Stimulated activated CD4-positive, alpha-beta T cell treated with anti-CD3 and anti-CD28 coated beads, Interleukin-12 subunit alpha, Interleukin-12 subunit beta, amount 100 ng/mL, for 48 hours (primary cell): ENCODE data around the gene PHC2.

ENCODE experiments used
- DNase-seq, 3 donors: peaks; one replicate each; pipeline ENCODE4 v3.0.0-alpha.2; 2020; ENCODE audit warnings: low read depth in 2 of 3, low spot score in 1 of 3

Gene PHC2

DNA sequence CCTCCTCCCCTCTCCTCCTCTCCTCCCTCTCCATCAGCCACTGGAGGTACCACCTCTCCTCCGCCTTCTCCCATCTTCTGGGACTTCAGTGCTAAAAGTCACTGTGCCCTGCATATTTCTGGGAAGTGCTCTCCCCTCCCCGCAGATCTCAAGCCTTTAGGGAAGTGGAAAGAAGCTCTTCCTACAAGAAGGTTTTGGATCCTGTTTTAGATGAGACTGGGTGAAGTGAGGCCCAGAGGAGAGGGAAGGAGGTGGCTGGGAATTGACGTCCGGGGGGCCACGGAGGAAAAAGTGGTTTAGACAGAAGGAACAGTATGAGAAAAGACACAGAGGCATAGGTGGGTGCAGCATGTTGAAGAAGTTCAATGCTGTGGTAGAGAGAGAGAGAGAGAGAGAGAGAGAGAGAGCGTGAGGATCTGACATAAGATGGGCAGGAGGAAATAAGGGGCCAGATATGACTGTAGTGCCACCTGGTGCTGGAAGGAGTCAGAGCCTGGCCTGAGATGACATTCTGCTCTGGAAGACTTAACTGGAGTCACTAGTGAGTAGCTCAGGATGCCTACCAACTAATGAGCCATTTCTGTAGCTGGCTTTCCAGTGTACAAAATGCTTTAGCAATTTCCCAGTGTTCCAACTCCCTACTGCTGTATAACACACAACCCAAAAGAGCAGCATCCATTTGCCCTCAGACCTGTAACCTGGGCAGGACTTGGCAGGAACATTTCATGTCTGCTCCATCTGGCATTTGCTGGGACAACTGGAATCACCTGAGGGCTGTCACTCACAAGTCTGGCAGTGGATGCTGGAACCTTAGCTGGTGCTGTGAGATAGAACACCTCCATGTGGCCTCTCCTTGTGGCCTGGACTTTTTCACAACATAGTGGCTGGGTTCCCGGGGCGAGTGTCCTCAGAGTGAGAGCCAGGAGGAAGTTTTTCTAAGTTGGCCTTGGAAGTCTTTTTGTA, 24.9 kb upstream of the PHC2 start:
- no peak for DNase-seq

- DNase-seq: no peak
These were observed 23.9 kb upstream of the PHC2 start for GRCh38 chr1:33454646-33455282.

GRCh38 chr1:33446590-33446989, 15.7 kb upstream of the PHC2 start:
- DNase-seq: no peak

DNA sequence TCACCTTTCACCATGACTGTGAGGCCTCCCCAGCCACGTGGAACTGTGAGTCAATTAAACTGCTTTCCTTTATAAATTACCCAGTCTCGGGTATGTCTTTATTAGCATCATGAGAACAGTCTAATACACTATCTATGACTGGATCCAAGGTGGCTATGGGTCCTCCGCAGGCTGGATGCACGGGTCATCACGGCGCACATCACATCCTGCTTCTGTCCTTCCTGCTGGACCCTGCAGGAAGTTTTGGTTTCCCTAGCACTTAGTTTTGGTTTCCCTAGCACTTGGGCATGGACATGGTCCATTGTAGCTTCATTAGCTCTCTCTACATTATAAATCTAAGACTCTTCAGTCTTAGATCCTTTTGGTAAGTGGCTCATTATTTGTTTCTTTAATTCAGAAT, 14.2 kb upstream of the PHC2 start:
- DNase-seq: no peak

DNA sequence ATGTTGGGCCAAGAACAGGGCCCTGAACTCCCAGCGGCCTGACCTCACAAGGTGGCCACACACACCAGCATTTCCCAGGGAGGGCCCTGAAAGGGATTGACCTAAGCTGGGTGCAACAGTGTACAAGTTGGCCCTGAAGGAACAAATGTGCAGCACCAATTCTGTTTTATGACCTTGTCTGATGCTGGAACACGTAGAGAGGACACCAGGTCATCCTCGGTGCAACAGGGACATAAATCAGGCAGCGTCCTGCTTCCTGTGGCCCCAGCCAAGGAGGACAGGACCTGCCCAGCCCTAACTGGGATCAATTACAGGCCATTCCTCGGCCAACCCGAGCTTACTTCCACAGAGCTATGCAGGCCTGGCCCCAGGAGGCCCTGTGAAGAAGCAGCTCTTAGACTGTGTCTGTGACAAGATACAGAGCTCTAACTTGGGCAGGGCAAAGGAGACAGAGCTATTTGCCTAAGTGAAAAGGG, 12.8 kb upstream of the PHC2 start:
- no peak for DNase-seq

DNA sequence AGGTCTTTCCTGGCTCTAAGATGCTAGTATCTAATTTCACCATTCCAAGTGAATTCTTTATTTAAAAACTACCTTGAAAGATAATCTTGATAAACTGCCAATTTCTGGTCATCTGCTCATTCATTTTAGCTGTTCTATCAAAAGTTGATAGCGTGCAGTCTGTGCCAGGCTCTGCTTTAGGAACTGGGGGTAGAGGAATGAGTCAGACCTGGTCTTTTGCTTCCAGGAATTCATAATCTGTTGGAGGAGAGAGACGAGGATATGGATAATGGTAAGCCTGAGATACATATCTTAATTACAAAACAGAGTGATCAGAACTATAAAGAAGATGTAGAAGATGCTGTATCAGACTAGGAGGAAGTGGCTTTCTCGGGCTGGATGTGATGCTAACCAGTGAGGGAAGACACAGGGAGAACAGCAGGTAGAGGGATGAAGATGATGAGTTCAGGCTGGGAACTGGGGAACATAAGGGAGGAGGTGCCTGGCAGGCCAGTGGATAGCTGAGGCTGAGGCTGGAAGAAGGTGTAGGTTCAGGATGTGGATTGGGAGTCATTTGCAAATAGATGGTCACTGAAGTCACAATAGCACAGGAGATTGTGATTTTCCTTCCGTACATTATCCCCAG, 12.3 kb upstream of the PHC2 start:
- DNase-seq: no peak

GRCh38 chr1:33442141-33442540, 11.2 kb upstream of the PHC2 start:
- no peak for DNase-seq

- DNase-seq: no peak
These were observed 10.3 kb upstream of the PHC2 start for GRCh38 chr1:33441088-33441745.

GRCh38 chr1:33439662-33440061, 8.8 kb upstream of the PHC2 start:
- DNase-seq: no peak

- DNase-seq: no peak
These were observed 7.7 kb upstream of the PHC2 start for GRCh38 chr1:33438364-33439160.

DNA sequence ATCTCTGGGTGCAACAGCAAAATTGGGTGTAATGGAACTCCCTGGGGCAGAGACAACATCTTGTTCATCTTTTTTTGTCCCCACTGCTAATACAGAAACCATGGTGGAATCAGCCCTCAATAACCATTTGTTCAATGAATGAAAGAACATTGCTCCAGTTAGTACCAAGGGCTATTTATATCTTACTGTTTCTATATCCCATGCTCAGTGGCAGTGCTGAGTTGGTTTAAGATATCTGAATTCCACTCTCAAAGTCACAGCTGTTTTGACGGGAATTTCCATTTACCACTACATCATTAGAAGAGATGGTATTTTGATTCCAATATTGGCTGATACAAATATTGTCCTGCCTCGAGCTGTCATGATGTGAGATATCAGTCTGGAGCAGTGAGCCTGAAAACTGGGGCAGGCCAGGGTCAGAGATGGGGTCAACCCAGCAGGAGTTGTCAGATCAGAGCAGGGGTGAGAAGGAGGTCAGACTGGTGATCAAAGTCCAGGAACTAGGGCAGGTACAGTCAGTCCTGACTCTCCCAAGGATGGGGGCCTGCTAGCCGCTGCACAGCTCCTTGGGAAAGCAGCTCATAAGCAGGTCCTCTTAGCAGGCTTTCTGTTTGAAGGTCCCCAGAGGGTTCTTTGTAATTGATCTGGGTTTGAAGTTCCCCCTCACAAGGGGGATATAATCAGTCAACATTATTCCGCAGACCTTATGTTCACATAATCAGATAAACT, 5.8 kb upstream of the PHC2 start:
- no peak for DNase-seq

- DNase-seq: no peak
These were observed 4.4 kb upstream of the PHC2 start for GRCh38 chr1:33435096-33435820.

DNA sequence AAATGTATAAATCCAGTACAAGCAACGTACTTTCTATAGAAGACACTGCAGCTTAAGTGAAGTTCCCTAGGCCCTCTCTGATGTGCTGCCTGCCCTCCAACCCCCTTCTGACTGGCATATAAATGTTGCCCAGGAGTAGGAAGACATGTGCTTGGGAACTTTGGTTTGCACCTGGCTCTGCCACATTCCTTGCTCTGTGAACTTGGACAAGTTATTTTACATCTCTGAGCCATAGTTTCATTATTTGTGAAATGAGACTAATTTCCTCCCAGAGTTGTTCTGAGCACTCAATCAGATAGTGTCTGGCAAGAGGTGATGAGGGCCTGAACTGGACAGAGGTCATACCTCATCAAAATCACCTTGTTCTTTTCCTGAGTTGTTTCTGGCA, 3.5 kb upstream of the PHC2 start:
- DNase-seq: no peak

DNA sequence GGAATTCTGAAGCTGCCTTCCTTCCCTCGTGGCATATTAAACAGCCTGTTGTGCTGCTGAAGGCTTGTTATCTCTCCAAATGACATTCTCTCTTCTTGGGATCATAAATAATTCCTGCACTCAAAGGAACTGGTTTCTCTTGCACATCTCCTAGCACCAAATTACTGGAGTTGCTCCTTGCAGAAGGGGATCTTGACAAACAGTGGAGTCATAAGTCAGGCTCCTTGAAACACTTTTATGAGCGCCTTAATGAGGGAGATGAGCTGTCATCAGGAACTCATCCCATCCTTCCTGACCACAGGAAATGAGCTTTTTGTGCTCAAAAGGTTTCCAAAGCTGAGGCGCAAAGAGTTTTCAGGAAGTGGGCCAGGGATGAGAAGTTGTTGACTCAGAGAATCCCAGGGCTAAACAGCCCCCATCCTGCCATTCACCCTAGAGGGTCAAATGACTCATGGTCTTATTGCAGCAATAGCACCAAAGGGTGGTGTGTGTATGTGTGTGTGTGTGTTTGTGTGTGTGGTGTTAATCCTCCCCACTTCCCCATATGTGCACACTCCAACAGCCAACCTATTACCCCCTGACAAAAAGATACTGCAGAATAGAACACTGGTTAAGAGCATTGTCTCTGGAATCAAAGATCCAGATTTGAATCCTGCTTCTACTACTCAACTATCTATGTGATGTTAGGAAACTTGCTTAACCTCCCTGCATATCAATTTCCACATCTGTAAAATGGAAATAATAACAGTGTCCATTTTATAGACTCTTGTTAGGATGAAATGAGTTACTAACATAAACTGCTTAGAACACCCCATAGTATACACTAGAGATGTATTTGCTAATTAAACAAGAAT, 2.8 kb upstream of the PHC2 start:
- no peak for DNase-seq

GRCh38 chr1:33429856-33430691, 821 bp downstream of the PHC2 start:
- DNase-seq: no peak

DNA sequence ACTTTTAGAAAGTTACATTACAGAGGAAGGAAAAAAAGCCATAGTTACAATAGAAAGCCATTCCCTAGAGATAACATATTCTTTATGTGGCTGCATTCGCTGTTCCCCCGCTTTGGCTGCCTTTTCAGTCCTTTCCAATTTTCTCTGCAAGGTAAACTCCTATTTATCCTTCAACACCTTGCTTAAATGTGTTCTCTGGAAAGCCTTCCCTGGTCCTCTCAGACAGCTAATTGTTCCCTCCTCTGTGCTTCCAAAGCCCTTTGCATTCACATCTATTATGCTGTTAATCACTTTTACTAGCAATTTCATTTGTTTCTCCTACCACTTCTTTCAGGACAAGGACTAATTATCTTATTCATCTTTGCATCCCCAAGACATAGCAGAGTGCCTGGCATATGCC, 1.6 kb downstream of the PHC2 start:
- no peak for DNase-seq

GRCh38 chr1:33428661-33429060, 2.2 kb downstream of the PHC2 start:
- no peak for DNase-seq

- DNase-seq: no peak
These were observed 4.0 kb downstream of the PHC2 start for GRCh38 chr1:33426916-33427315.
